GM23248 (cell line): ENCODE results near the gene ANAPC1.

Experiments
- EZH2 ChIP-seq: fragments of 200-600 bp; sonication (generic); IDR thresholded peaks from 2 replicates; pipeline ENCODE4 v1.6.1; 2018; ENCODE audit warnings: antibody characterized with exemption, mild to moderate bottlenecking; ENCODE audit not compliant: insufficient read depth, poor library complexity, severe bottlenecking
- EZH2phosphoT487 ChIP-seq: fragments of 200-600 bp; sonication (generic); IDR thresholded peaks from 2 replicates; pipeline ENCODE4 v1.6.1; 2018; ENCODE audit warnings: antibody characterized with exemption, moderate library complexity, mild to moderate bottlenecking, low read depth; ENCODE audit not compliant: insufficient read depth

DNA sequence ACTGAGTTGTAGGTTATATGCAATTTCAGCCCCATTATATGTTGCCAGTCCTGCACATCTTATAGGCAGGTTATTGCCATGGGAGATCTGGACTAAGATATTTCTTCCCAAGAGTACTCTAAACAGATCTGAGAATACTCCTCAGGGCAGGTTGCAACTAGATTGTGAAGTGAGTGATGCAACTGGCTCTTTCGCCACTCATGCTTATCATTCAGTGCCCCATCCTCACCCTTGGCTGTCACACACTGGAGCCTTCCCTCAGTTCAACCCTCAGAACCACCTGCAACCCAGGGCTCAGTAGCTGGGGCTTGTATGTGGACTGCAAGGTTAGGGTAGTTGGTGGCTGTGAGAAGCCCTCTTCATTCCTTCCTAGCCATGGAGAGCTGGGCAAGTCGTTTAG, 28.6 kb upstream of the ANAPC1 start:
- TF ChIP-seq EZH2 (no peak), EZH2phosphoT487 (no peak)
